GM18505 (cell line): ENCODE results near the gene ADCY3.

ENCODE experiments used
- ATAC-seq: cut with Tn5 transposase; IDR thresholded peaks from one replicate; pipeline ENCODE4 v1.9.1; 2021; ENCODE audit not compliant: unreplicated experiment
- POLR2A ChIP-seq: IDR thresholded peaks from 4 replicates; pipeline ENCODE4 v1.6.1; 2011; ENCODE audit warnings: borderline replicate concordance; ENCODE audit not compliant: insufficient read depth, insufficient read length; ENCODE audit errors: extremely low read depth

Gene ADCY3

GRCh38 chr2:24830351-24830750, 89.7 kb downstream of the ADCY3 start:
- no peak for ATAC-seq
- TF ChIP-seq POLR2A, result no peak

- TF ChIP-seq POLR2A, result peak; percentile 1
- no peak for ATAC-seq
Measured at GRCh38 chr2:24828238-24828996, 91.6 kb downstream of the ADCY3 start.

GRCh38 chr2:24827321-24828237, 92.5 kb downstream of the ADCY3 start:
- ATAC-seq, result no peak
- TF ChIP-seq POLR2A, result peak; percentile 10

GRCh38 chr2:24826773-24827145, 93.3 kb downstream of the ADCY3 start:
- no peak for ATAC-seq
- no peak for TF ChIP-seq POLR2A

- ATAC-seq, result no peak
- TF ChIP-seq POLR2A, result no peak
Measured at GRCh38 chr2:24825883-24826772, 93.9 kb downstream of the ADCY3 start.

GRCh38 chr2:24824966-24825882, 94.8 kb downstream of the ADCY3 start:
- no peak for ATAC-seq
- no peak for TF ChIP-seq POLR2A

GRCh38 chr2:24824071-24824588, 95.9 kb downstream of the ADCY3 start:
- TF ChIP-seq POLR2A, result no peak
- ATAC-seq, result no peak

GRCh38 chr2:24822049-24822706, 97.9 kb downstream of the ADCY3 start:
- no peak for ATAC-seq
- TF ChIP-seq POLR2A, result no peak

GRCh38 chr2:24821433-24821891, 98.6 kb downstream of the ADCY3 start:
- TF ChIP-seq POLR2A, result no peak
- no peak for ATAC-seq

GRCh38 chr2:24820598-24821432, 99.2 kb downstream of the ADCY3 start:
- TF ChIP-seq POLR2A, result no peak
- no peak for ATAC-seq

- ATAC-seq, result no peak
- TF ChIP-seq POLR2A, result peak; percentile 20
Measured at GRCh38 chr2:24820175-24820513, 99.9 kb downstream of the ADCY3 start.
